ENCODE results near the gene ITIH3. TPM values are rescaled to one million over a fixed set of nuclear protein-coding genes. Genes with fewer than 3 reads are reported as not detected.

Gene ITIH3
- total RNA-seq, 3 donors from 2014 or later, result 0.72 to 1.4 (median 0.89) TPM

DNA sequence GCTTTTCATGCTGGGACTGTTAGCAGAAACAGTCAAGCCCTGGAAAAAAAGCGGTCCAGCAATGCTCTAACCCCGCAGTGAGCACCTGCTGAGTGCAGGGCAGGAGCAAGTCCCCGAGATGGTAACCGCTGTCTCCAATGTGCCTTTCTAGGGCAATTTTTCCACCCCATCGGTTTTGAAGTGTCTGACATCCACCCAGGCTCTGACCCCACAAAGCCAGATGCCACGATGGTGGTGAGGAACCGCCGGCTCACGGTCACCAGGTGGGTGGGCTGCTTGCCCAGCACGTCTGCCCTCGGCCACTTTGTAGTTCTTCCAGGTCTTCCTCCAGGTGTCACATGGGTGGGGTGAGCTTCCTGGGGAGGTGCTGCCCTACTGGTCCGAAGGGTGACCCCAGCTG lies 3.2 kb upstream of the ITIH3 start:
- Histone ChIP-seq H3K36me3 (ENCODE audit: low read depth) (no peaks in the 10 kb centered on the region), H3K9me3 (no peaks in the 10 kb centered on the region), H3K4me1 (ENCODE audit: low read depth) (no peaks in the 10 kb centered on the region), H3K4me3 (no peak overlapping the region)
- TF ChIP-seq, protein P1, sequence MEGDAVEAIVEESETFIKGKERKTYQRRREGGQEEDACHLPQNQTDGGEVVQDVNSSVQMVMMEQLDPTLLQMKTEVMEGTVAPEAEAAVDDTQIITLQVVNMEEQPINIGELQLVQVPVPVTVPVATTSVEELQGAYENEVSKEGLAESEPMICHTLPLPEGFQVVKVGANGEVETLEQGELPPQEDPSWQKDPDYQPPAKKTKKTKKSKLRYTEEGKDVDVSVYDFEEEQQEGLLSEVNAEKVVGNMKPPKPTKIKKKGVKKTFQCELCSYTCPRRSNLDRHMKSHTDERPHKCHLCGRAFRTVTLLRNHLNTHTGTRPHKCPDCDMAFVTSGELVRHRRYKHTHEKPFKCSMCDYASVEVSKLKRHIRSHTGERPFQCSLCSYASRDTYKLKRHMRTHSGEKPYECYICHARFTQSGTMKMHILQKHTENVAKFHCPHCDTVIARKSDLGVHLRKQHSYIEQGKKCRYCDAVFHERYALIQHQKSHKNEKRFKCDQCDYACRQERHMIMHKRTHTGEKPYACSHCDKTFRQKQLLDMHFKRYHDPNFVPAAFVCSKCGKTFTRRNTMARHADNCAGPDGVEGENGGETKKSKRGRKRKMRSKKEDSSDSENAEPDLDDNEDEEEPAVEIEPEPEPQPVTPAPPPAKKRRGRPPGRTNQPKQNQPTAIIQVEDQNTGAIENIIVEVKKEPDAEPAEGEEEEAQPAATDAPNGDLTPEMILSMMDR (IDR thresholded peaks at IDR 0.05), result no peak
- DNase-seq (peak in 1 of 3 donors; percentile 37), ATAC-seq (no peak)
- intact Hi-C loops (cut with DNase I, micrococcal nuclease), result no loop called here

DNA sequence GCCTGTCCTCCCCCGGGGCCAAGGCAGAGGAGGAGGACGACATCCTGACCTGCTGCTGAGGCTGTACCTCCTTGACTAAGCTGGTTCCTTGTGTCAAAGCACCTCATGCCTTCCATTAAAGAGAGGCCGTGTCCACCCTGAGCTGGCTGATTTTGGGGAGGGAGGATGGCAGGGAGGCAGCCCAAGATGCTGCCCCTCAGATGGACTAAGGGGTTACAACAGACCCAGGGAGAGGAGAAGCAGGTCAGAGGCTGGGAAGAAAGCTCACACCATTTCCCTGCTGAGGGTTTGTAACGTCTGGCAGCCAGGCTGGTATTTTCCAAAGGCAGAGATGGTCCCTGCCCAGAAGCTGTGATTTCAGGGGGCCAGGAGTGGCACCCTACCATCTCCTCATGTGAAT lies 2.7 kb upstream of the ITIH3 start:
- intact Hi-C loops (cut with DNase I, micrococcal nuclease), result no loop called here
- ATAC-seq (no peak), DNase-seq (peak in 1 of 3 donors; percentile 9)
- no peaks in the 10 kb centered on the region for H3K9me3 ChIP-seq
- H3K4me1 ChIP-seq (ENCODE audit: low read depth), result no peaks in the 10 kb centered on the region
- H3K4me3 ChIP-seq, result no peak overlapping the region
- TF ChIP-seq, protein P1 (IDR thresholded peaks at IDR 0.05), result no peak
- H3K36me3 ChIP-seq (ENCODE audit: low read depth), result no peaks in the 10 kb centered on the region

DNA sequence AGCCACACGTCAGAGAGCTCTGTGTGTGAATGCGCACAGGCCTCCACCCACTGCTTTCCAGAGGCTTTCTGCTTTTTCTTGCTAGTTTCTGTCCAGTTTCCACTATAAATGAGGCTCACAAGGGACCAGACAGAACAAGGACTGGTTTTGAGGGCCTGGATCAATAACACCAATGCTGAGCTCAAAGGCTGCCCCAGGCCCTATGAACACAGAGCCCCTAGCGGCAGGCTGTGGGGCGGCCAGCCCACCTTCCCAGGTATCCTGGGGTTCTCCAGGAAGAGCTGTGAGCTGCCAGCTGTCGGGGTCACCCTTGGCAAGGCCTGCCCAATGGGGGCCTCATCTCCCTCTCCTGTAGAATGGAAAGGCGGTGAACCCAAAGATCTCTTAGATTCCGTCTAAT lies 2.2 kb upstream of the ITIH3 start:
- DNase-seq (peak in 1 of 3 donors; percentile 24), ATAC-seq (no peak)
- intact Hi-C loops (cut with DNase I, micrococcal nuclease), result no loop called here
- H3K4me1 ChIP-seq (ENCODE audit: low read depth), result no peaks in the 10 kb centered on the region
- H3K9me3 ChIP-seq, result no peaks in the 10 kb centered on the region
- TF ChIP-seq, protein P1 (IDR thresholded peaks at IDR 0.05), result no peak
- no peak overlapping the region for H3K4me3 ChIP-seq
- H3K36me3 ChIP-seq (ENCODE audit: low read depth), result no peaks in the 10 kb centered on the region

DNA sequence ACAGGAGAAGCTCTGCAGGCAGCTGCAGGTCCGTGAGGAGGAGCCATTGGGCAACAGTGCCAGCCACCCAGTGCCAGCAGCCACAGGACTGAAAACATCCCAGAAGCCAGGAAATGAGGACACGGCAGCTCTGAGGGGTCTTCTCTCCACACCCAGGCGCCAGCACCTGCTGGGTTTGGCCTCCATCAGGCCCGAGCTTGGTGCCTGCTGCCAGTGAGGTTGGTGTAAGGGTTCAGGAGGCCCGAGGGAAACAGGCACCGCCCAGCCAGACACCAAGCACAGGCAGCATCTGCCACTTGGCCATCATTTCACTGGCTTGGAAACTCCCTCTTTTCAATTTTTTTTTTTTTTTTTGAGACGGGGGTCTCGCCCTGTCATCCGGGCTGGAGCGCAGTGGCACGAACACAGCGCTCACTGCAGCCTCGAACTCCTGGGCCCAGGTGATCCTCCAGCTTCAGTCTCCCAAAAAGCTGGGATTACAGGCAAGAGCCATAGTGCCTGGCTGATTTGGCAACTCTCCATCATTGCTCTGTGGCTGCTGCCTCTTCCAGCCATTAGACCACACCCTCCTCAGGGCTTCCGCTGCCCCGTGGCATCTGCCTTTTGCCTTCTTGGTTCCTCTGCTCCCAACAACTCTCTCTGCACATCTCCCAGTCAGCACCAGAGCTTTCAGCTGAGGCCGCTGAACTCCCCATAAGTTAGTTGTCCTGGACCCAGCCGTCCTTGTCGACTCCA lies 1.5 kb upstream of the ITIH3 start:
- Histone ChIP-seq H3K4me3 (no peak overlapping the region), H3K36me3 (ENCODE audit: low read depth) (no peaks in the 10 kb centered on the region), H3K9me3 (no peaks in the 10 kb centered on the region), H3K4me1 (ENCODE audit: low read depth) (no peaks in the 10 kb centered on the region)
- DNase-seq, result peak in 1 of 3 donors; percentile 24
- TF ChIP-seq, protein P1 (IDR thresholded peaks at IDR 0.05), result no peak
- intact Hi-C loops (cut with DNase I, micrococcal nuclease), result no loop called here
- peak; percentile 17 for ATAC-seq

DNA sequence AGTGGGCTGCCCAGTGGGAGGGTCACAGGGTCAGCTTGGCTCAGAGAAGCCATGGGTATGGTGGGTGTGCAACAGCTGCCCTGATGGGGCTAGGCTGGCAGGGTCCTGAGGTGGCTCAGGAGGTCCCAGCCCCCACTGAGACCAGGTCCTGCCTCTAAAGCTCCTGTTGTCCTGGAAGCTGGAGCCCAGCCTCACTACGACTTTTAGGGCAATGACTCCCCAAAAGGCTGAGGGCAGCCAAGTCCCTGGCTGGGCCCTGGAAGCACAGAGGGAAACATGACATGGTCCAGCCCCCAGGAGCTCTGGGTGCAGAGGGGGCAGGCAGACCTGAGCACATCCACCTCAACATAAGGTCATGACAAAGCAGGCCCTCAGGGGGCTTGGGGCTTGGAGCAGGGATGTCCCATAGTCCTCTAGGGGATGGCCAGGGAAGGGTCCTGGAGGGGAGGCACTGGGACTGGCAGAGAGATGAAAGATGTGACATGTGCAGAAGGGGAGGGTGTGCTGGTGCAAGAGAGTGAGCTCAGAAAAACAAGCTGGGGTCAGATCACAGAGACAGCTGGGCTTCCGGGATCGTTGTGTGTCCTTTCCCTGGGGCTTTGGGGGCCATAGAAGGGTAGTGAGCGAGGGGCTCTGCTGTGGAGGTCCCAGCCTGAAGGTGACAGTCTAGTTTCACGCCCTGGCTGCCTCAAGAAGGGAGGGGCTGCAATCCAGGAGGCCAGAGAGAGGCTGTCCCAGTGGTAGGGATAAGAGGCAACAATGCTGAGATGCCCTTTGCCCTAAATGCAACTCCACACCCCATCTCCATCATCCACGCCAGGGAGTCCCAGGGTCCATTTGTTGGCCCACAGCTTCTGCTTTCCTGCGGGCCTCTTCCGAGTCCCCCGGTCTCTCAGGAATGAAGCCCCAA lies 639 bp upstream of the ITIH3 start:
- ATAC-seq (no peak), DNase-seq (no peak)
- intact Hi-C loops (cut with DNase I, micrococcal nuclease), result no loop called here
- TF ChIP-seq, protein P1 (IDR thresholded peaks at IDR 0.05), result no peak
- no peak overlapping the region for H3K4me3 ChIP-seq
- H3K9me3 ChIP-seq, result no peaks in the 10 kb centered on the region
- no peaks in the 10 kb centered on the region for H3K4me1 ChIP-seq (ENCODE audit: low read depth)
- H3K36me3 ChIP-seq (ENCODE audit: low read depth), result no peaks in the 10 kb centered on the region
